GM19328 (cell line): ENCODE measurements around the gene KISS1.

Experiments
- ATAC-seq: cut with Tn5 transposase; IDR thresholded peaks from one replicate; pipeline ENCODE4 v1.9.1; 2021; ENCODE audit warnings: mild to moderate bottlenecking, moderate library complexity; ENCODE audit not compliant: unreplicated experiment

The KISS1 gene

GRCh38 chr1:204162494-204163074, 33.7 kb downstream of the KISS1 start:
- ATAC-seq: no peak

- no peak for ATAC-seq
Observed at GRCh38 chr1:204161609-204162493, 34.4 kb downstream of the KISS1 start.

GRCh38 chr1:204157962-204158361, 38.3 kb downstream of the KISS1 start:
- no peak for ATAC-seq

GRCh38 chr1:204155881-204156280, 40.4 kb downstream of the KISS1 start:
- no peak for ATAC-seq

GRCh38 chr1:204154568-204155255, 41.6 kb downstream of the KISS1 start:
- no peak for ATAC-seq

GRCh38 chr1:204153667-204154066, 42.6 kb downstream of the KISS1 start:
- no peak for ATAC-seq

GRCh38 chr1:204152310-204153044, 43.8 kb downstream of the KISS1 start:
- ATAC-seq: no peak

GRCh38 chr1:204151552-204152309, 44.6 kb downstream of the KISS1 start, which contains the start of gene ETNK2:
Gene ETNK2 (minus strand): TSS chr1:204152044. CDS start chr1:204151852, 192 bp downstream.
- no peak for ATAC-seq

- no peak for ATAC-seq
Observed at GRCh38 chr1:204150702-204151551, 45.4 kb downstream of the KISS1 start.

GRCh38 chr1:204149635-204150565, 46.4 kb downstream of the KISS1 start:
- ATAC-seq: no peak

- ATAC-seq: no peak
Observed at GRCh38 chr1:204149107-204149506, 47.2 kb downstream of the KISS1 start.

- ATAC-seq: no peak
Observed at GRCh38 chr1:204147406-204148383, 48.6 kb downstream of the KISS1 start.

GRCh38 chr1:204146965-204147364, 49.3 kb downstream of the KISS1 start:
- no peak for ATAC-seq

GRCh38 chr1:204146309-204146708, 50.0 kb downstream of the KISS1 start:
- ATAC-seq: no peak

- no peak for ATAC-seq
Observed at GRCh38 chr1:204145033-204145504, 51.2 kb downstream of the KISS1 start.

- ATAC-seq: no peak
Observed at GRCh38 chr1:204143276-204144041, 52.8 kb downstream of the KISS1 start.
